ENCODE results near the gene TMEM37. TPM values are rescaled to one million over a fixed set of nuclear protein-coding genes. Genes with fewer than 3 reads are reported as not detected.

The TMEM37 gene
- total RNA-seq, 1 experiment from 2014 or later, result not detected

GRCh38 chr2:119441376-119442225, 9.9 kb downstream of the TMEM37 start:
- no peaks in the 10 kb centered on the region for H3K36me3 ChIP-seq
- no peak overlapping the region for H3K27ac ChIP-seq
- no peaks in the 10 kb centered on the region for H3K9me3 ChIP-seq (replicated peaks)
- H3K4me3 ChIP-seq, result no peak overlapping the region
- H3K4me1 ChIP-seq (replicated peaks), result no peaks in the 10 kb centered on the region
- H3K27me3 ChIP-seq (replicated peaks), result no peaks in the 10 kb centered on the region; the same call in 1 of the 2 replicates
- DNase-seq (ENCODE audit: low read depth in 1 of 2, low spot score in 2 of 2), result no peak

GRCh38 chr2:119442226-119442619, 10.6 kb downstream of the TMEM37 start:
- H3K9me3 ChIP-seq (replicated peaks), result no peaks in the 10 kb centered on the region
- H3K4me1 ChIP-seq (replicated peaks), result no peaks in the 10 kb centered on the region
- no peak for DNase-seq (ENCODE audit: low read depth in 1 of 2, low spot score in 2 of 2)
- H3K36me3 ChIP-seq, result no peaks in the 10 kb centered on the region
- no peak overlapping the region for H3K4me3 ChIP-seq
- peaks cover 5% of the 10 kb centered on the region; the same call in 1 of the 2 replicates for H3K27me3 ChIP-seq (replicated peaks)
- no peak overlapping the region for H3K27ac ChIP-seq

GRCh38 chr2:119442850-119443249, 11.2 kb downstream of the TMEM37 start:
- no peaks in the 10 kb centered on the region for H3K36me3 ChIP-seq
- no peak for DNase-seq (ENCODE audit: low read depth in 1 of 2, low spot score in 2 of 2)
- H3K4me3 ChIP-seq, result no peak overlapping the region
- no peak overlapping the region for H3K27ac ChIP-seq
- H3K27me3 ChIP-seq (replicated peaks), result peaks cover 7% of the 10 kb centered on the region; the same call in 1 of the 2 replicates
- H3K9me3 ChIP-seq (replicated peaks), result no peaks in the 10 kb centered on the region
- no peaks in the 10 kb centered on the region for H3K4me1 ChIP-seq (replicated peaks)

DNA sequence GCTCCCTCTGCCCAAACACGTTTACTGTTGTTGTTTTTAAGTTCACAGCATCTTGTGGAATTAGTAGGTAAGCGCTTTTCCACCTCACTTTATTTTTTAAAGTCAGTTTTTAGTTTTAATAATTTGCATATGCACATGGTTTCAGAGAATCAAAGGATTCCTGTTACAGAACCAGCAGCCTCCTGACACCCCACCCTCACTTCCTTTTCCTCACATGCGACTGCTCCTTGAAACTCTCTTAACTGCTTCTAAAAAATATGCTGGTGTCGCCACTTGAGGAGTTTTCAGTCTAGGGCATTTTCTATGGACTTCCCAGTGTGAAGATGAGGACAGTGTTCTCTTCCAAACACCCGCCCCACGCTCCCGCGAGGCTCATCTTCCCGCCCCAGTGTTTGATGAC, 14.4 kb downstream of the TMEM37 start:
- H3K27me3 ChIP-seq (replicated peaks), result peaks cover 7% of the 10 kb centered on the region; the same call in 1 of the 2 replicates
- no peak overlapping the region for H3K4me3 ChIP-seq
- no peaks in the 10 kb centered on the region for H3K36me3 ChIP-seq
- H3K9me3 ChIP-seq (replicated peaks), result no peaks in the 10 kb centered on the region
- H3K4me1 ChIP-seq (replicated peaks), result no peaks in the 10 kb centered on the region
- no peak overlapping the region for H3K27ac ChIP-seq
- DNase-seq (ENCODE audit: low read depth in 1 of 2, low spot score in 2 of 2), result no peak

GRCh38 chr2:119448427-119449141, 16.9 kb downstream of the TMEM37 start:
- Histone ChIP-seq H3K27ac (no peak overlapping the region), H3K4me3 (no peak overlapping the region), H3K4me1 (replicated peaks) (no peaks in the 10 kb centered on the region), H3K27me3 (replicated peaks) (peaks cover 7% of the 10 kb centered on the region; the same call in 1 of the 2 replicates), H3K36me3 (no peaks in the 10 kb centered on the region), H3K9me3 (replicated peaks) (no peaks in the 10 kb centered on the region)
- DNase-seq (ENCODE audit: low read depth in 1 of 2, low spot score in 2 of 2), result no peak

DNA sequence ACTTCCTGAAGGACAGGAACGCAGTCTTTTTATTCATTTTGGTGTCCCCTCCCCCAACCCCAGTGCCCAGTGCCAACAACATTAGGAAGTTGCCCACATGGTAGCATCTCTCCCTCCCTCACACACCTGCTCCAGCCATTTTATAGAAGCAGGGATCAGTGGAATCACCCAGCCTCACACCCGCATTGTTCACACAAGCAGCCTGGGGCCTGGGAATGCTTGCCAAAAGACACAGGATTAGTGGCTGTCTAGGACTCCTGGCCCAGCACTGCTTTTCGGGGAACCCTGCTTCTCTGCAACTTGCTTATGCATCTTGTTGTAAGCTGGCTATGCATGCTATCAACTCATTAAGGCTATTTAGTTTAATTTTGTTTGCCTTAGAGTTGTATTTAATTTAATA, 17.9 kb downstream of the TMEM37 start:
- Histone ChIP-seq H3K9me3 (replicated peaks) (no peaks in the 10 kb centered on the region), H3K4me3 (no peak overlapping the region), H3K27ac (no peak overlapping the region), H3K27me3 (replicated peaks) (peaks cover 7% of the 10 kb centered on the region; the same call in 1 of the 2 replicates), H3K4me1 (replicated peaks) (no peaks in the 10 kb centered on the region), H3K36me3 (no peaks in the 10 kb centered on the region)
- no peak for DNase-seq (ENCODE audit: low read depth in 1 of 2, low spot score in 2 of 2)

GRCh38 chr2:119451336-119452050, 19.8 kb downstream of the TMEM37 start:
- Histone ChIP-seq H3K4me1 (replicated peaks) (no peaks in the 10 kb centered on the region), H3K27ac (no peak overlapping the region), H3K36me3 (no peaks in the 10 kb centered on the region), H3K9me3 (replicated peaks) (no peaks in the 10 kb centered on the region), H3K27me3 (replicated peaks) (peaks cover 11% of the 10 kb centered on the region; the same call in 1 of the 2 replicates), H3K4me3 (no peak overlapping the region)
- DNase-seq (ENCODE audit: low read depth in 1 of 2, low spot score in 2 of 2), result no peak

- Histone ChIP-seq H3K4me3 (no peak overlapping the region), H3K4me1 (replicated peaks) (no peaks in the 10 kb centered on the region), H3K9me3 (replicated peaks) (no peaks in the 10 kb centered on the region), H3K27me3 (replicated peaks) (peaks cover 5% of the 10 kb centered on the region; the same call in 1 of the 2 replicates), H3K27ac (no peak overlapping the region), H3K36me3 (no peaks in the 10 kb centered on the region)
- DNase-seq (ENCODE audit: low read depth in 1 of 2, low spot score in 2 of 2), result no peak
Measured at GRCh38 chr2:119453972-119454593, 22.4 kb downstream of the TMEM37 start.

DNA sequence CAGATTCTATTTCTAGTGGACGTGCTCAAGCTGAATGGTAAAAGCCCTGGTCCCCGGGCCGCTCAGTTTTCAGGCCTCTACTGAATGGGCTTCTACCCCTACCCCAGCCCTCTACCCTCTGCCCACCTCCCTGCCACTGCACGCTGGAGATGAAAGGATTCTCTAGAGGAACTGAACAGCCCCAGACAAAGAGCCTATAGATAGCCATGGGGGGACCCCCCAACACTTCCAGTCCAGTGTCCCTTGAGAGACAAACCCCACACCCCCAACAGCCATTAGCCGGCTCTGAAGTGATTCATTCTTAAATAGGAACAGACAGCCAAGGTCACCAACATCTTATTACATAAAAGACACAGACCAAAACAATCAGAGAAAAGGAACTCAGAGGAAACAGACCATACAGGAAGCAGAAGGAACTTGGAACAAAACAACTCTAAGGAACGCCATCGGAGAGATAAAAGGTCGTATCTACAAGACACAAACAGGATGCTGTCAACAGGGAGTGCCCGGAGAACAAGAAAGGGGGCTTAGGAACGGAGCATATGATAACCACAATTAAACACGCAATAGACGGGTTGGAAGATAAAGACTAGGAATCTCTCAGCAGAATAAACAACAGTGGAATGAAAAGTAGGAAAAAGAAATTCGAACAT, 23.5 kb downstream of the TMEM37 start:
- no peak overlapping the region for H3K4me3 ChIP-seq
- no peaks in the 10 kb centered on the region for H3K9me3 ChIP-seq (replicated peaks)
- H3K27ac ChIP-seq, result no peak overlapping the region
- H3K27me3 ChIP-seq (replicated peaks), result peaks cover 5% of the 10 kb centered on the region; the same call in 1 of the 2 replicates
- H3K4me1 ChIP-seq (replicated peaks), result no peaks in the 10 kb centered on the region
- DNase-seq (ENCODE audit: low read depth in 1 of 2, low spot score in 2 of 2), result no peak
- H3K36me3 ChIP-seq, result no peaks in the 10 kb centered on the region

DNA sequence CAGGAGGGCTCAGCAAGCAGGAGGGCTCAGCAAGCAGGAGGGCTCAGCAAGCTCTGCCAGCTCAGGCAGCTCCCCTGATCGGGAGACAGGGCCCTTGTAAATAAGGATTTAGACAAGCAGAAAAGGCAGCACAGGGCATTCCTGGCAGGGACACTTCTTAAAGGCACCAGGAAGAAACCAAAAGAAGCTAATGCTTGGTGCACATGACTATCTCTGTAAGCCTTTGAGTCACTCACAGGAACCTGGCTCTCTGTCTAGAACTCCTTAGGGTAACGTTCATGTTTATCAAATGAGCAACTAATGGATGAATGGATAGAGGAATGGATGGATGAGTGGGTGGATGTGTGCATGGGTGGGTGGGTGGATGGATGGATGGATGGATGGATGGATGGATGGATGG, 28.4 kb downstream of the TMEM37 start:
- Histone ChIP-seq H3K36me3 (no peaks in the 10 kb centered on the region), H3K4me1 (replicated peaks) (no peaks in the 10 kb centered on the region), H3K9me3 (replicated peaks) (no peaks in the 10 kb centered on the region), H3K4me3 (no peak overlapping the region), H3K27me3 (replicated peaks) (peaks cover 5% of the 10 kb centered on the region; the same call in 1 of the 2 replicates), H3K27ac (no peak overlapping the region)
- no peak for DNase-seq (ENCODE audit: low read depth in 1 of 2, low spot score in 2 of 2)

DNA sequence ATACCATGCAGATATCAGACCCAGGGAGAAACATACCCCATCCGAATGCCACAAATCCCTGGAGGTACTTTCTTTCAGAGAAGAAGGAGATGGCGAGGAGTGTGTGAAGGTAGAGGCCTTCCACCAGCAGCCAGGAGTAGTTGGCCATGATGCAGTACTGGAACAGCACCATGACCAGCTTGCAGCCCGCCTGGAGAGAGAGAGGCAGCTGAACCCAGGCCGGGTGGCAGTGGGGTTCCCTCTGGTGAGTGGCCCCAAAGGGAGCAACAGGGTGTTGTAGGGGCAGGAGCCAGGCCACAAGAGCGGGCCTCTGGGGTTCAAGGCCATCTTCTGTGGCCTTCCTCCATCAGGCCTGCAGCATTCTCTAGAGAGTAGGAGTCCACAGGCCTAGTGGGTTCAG, 30.2 kb downstream of the TMEM37 start:
- Histone ChIP-seq H3K4me3 (no peak overlapping the region), H3K27me3 (replicated peaks) (no peaks in the 10 kb centered on the region; the same call in 1 of the 2 replicates), H3K9me3 (replicated peaks) (no peaks in the 10 kb centered on the region), H3K36me3 (no peaks in the 10 kb centered on the region), H3K27ac (no peak overlapping the region), H3K4me1 (replicated peaks) (no peaks in the 10 kb centered on the region)
- DNase-seq (ENCODE audit: low read depth in 1 of 2, low spot score in 2 of 2), result no peak

GRCh38 chr2:119462574-119462973, 30.9 kb downstream of the TMEM37 start:
- H3K36me3 ChIP-seq, result no peaks in the 10 kb centered on the region
- H3K4me1 ChIP-seq (replicated peaks), result no peaks in the 10 kb centered on the region
- H3K9me3 ChIP-seq (replicated peaks), result no peaks in the 10 kb centered on the region
- no peak for DNase-seq (ENCODE audit: low read depth in 1 of 2, low spot score in 2 of 2)
- H3K4me3 ChIP-seq, result no peak overlapping the region
- no peaks in the 10 kb centered on the region for H3K27me3 ChIP-seq (replicated peaks)
- no peak overlapping the region for H3K27ac ChIP-seq

DNA sequence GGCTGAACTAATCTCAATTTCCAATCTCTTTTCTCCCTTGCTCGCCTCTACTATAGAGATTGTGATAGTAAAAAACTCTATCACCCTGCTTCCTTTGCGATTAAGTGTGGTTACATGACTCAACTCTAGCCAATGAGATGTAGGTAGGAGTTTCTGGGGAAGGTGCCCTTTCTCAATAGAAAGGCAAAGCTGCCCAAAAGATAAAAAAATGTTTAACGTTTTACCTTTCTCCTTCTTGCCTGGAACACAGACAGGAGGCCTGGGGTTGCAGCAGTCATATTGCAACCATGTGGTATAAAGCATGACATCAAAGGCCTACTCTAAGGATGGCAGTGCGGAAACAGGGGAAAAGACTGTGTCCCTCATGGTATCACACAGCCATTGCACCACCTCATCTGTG, 31.5 kb downstream of the TMEM37 start:
- no peaks in the 10 kb centered on the region for H3K4me1 ChIP-seq (replicated peaks)
- no peak for DNase-seq (ENCODE audit: low read depth in 1 of 2, low spot score in 2 of 2)
- H3K27ac ChIP-seq, result no peak overlapping the region
- no peaks in the 10 kb centered on the region for H3K9me3 ChIP-seq (replicated peaks)
- no peak overlapping the region for H3K4me3 ChIP-seq
- H3K36me3 ChIP-seq, result no peaks in the 10 kb centered on the region
- no peaks in the 10 kb centered on the region for H3K27me3 ChIP-seq (replicated peaks)

Data from SJSA1 (cell line).